ENCODE measurements around the gene SND1.

Gene SND1

GRCh38 chr7:127918130-127918529 is 266.1 kb downstream of the SND1 start:
- no peak for ATAC-seq
- H3K27me3 Mint-ChIP-seq = no peaks in the 10 kb centered on the region
- DNase-seq = no peak
- H3K4me1 Mint-ChIP-seq = peaks cover 16% of the 10 kb centered on the region
- H3K4me3 Mint-ChIP-seq = no peak overlapping the region
- no peak overlapping the region for H3K27ac Mint-ChIP-seq
- no peaks in the 10 kb centered on the region for H3K9me3 Mint-ChIP-seq

DNA sequence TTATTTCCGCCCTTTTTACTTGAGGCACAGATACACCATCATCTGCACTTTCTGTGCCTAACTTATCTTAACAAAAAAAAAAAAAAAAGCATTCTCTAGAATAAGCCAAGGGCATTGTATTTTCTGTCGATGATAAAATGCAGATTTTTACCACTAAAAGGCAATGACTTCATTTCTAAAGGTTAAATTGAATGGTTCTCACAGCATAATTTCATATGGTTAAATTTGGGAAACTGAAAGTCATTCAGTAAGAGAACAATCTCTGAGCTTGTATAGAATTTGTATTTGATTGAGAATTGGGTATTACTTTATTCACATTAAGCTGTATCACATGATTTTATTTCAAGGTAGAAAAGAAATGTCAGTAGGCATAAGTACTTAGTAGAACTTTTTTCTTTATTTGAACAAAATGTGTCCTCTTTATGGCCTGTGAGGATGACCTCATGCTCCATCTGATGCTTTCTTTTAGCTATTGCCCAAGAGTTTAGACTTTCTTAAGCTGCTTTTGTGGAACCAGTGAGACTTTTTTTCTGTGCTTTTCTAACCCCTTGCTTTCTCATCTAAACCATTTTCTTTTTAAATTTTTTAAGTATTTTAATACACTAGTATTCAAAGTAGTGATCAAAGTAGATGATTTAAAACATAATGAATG is 268.9 kb downstream of the SND1 start:
- Mint-ChIP-seq H3K4me1 (peaks cover 20% of the 10 kb centered on the region), H3K27ac (no peak overlapping the region), H3K4me3 (no peak overlapping the region), H3K27me3 (no peaks in the 10 kb centered on the region), H3K9me3 (no peaks in the 10 kb centered on the region)
- DNase-seq (no peak), ATAC-seq (no peak)

GRCh38 chr7:127922656-127923055 is 270.7 kb downstream of the SND1 start:
- no peak overlapping the region for H3K4me3 Mint-ChIP-seq
- H3K27ac Mint-ChIP-seq = peak overlapping the region in 1 of 2 donors; percentile 72
- ATAC-seq = no peak
- no peaks in the 10 kb centered on the region for H3K27me3 Mint-ChIP-seq
- H3K9me3 Mint-ChIP-seq = no peaks in the 10 kb centered on the region
- peaks cover 27% of the 10 kb centered on the region for H3K4me1 Mint-ChIP-seq
- no peak for DNase-seq

- Mint-ChIP-seq H3K4me3 (no peak overlapping the region), H3K27ac (no peak overlapping the region), H3K9me3 (no peaks in the 10 kb centered on the region), H3K4me1 (peaks cover 27% of the 10 kb centered on the region), H3K27me3 (no peaks in the 10 kb centered on the region)
- ATAC-seq (no peak), DNase-seq (no peak)
Observed at GRCh38 chr7:127924874-127925273, 272.9 kb downstream of the SND1 start.

- H3K9me3 Mint-ChIP-seq = no peaks in the 10 kb centered on the region
- no peak overlapping the region for H3K4me3 Mint-ChIP-seq
- no peak overlapping the region for H3K27ac Mint-ChIP-seq
- no peak for ATAC-seq
- no peak for DNase-seq
- peaks cover 16% of the 10 kb centered on the region for H3K4me1 Mint-ChIP-seq
- no peaks in the 10 kb centered on the region for H3K27me3 Mint-ChIP-seq
Observed at GRCh38 chr7:127927348-127927696, 275.3 kb downstream of the SND1 start.

- ATAC-seq = no peak
- H3K27me3 Mint-ChIP-seq = no peaks in the 10 kb centered on the region
- DNase-seq = no peak
- H3K27ac Mint-ChIP-seq = no peak overlapping the region
- H3K4me3 Mint-ChIP-seq = no peak overlapping the region
- H3K4me1 Mint-ChIP-seq = peaks cover 10% of the 10 kb centered on the region
- H3K9me3 Mint-ChIP-seq = no peaks in the 10 kb centered on the region
Observed at GRCh38 chr7:127928222-127928621, 276.2 kb downstream of the SND1 start.

- no peaks in the 10 kb centered on the region for H3K9me3 Mint-ChIP-seq
- no peak overlapping the region for H3K27ac Mint-ChIP-seq
- DNase-seq = no peak
- no peaks in the 10 kb centered on the region for H3K27me3 Mint-ChIP-seq
- no peak overlapping the region for H3K4me3 Mint-ChIP-seq
- ATAC-seq = no peak
- peaks cover 8% of the 10 kb centered on the region for H3K4me1 Mint-ChIP-seq
Observed at GRCh38 chr7:127928852-127929251, 276.9 kb downstream of the SND1 start.

DNA sequence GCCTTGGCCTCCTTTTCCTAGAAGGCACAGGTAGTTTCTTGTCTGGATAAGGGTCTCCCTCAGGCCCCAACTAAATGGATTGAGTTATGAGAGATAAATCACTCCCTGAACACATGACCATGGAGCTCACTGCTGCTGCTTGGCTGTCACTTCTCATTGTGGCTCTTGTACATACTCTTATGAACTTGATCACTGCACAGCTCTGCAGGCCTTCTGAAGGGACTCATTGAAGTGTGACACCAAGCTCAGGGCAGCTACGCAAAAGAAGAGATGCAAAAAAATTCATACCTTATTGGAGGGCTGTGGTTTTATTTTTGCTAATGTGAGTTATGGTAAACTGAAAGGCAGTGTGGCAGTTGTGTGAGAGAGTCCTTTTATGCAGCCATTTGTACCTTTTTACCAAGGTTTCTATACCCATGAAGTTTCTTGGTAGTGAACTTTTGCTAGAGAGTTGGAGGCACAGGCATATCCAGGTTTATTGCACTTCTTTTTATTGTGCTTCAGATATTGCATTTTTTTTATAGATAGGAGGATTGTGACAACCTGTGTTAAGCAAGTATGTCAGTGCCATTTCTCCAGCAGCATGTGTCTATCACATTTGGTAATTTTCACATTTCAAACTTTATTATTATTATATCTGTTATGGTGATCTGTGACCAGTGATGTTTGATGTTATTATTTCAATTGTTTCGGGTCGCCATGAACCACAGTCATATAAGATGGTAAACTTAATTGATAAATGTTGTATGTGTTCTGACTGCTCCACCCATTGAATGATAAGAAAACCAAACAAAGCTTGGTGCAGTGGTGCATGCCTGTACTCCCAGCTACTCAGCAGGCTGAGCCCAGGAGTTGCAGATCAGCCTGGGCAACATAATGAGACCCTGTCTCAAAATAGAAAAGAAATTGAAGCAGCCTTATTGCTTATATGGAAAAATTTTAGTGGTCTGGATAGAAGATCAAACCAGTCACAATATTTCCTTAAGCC is 278.6 kb downstream of the SND1 start:
- peaks cover 13% of the 10 kb centered on the region for H3K4me1 Mint-ChIP-seq
- H3K27ac Mint-ChIP-seq = peak overlapping the region in 1 of 2 donors; percentile 30
- no peak for DNase-seq
- no peaks in the 10 kb centered on the region for H3K9me3 Mint-ChIP-seq
- no peaks in the 10 kb centered on the region for H3K27me3 Mint-ChIP-seq
- H3K4me3 Mint-ChIP-seq = no peak overlapping the region
- ATAC-seq = no peak

GRCh38 chr7:127932076-127932475 is 280.1 kb downstream of the SND1 start:
- ATAC-seq (no peak), DNase-seq (no peak)
- no peaks in the 10 kb centered on the region for H3K9me3 Mint-ChIP-seq
- no peaks in the 10 kb centered on the region for H3K27me3 Mint-ChIP-seq
- no peak overlapping the region for H3K27ac Mint-ChIP-seq
- H3K4me1 Mint-ChIP-seq = peaks cover 8% of the 10 kb centered on the region
- no peak overlapping the region for H3K4me3 Mint-ChIP-seq

GRCh38 chr7:127932496-127932895 is 280.5 kb downstream of the SND1 start:
- H3K27me3 Mint-ChIP-seq = no peaks in the 10 kb centered on the region
- no peak overlapping the region for H3K4me3 Mint-ChIP-seq
- H3K4me1 Mint-ChIP-seq = peaks cover 6% of the 10 kb centered on the region
- ATAC-seq = no peak
- no peak for DNase-seq
- no peaks in the 10 kb centered on the region for H3K9me3 Mint-ChIP-seq
- no peak overlapping the region for H3K27ac Mint-ChIP-seq

- H3K4me3 Mint-ChIP-seq = no peak overlapping the region
- H3K4me1 Mint-ChIP-seq = peaks cover 6% of the 10 kb centered on the region
Observed at GRCh38 chr7:127933146-127933545, 281.2 kb downstream of the SND1 start.

DNA sequence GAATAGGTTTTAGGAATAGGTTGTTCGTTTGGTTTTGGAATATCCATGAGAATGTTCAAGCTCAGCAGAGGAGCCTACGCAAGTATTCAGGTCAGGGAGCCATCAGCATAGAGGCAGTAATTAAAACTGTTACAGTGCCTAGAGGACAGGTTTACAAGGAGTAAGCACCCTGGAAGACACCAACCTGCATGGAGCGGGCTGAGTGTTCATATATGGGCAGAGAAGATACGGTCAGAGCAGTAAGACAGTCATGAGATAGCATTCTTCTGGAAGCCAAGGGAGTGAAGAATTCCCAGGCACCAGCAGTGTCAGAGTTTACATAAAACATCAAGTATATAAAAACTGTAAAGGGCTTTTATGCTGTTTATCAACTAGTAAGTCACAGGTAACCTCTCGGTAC is 282.7 kb downstream of the SND1 start:
- no peak overlapping the region for H3K27ac Mint-ChIP-seq
- H3K27me3 Mint-ChIP-seq = no peaks in the 10 kb centered on the region
- no peak for DNase-seq
- no peaks in the 10 kb centered on the region for H3K9me3 Mint-ChIP-seq
- no peak for ATAC-seq
- H3K4me1 Mint-ChIP-seq = peaks cover 6% of the 10 kb centered on the region
- H3K4me3 Mint-ChIP-seq = no peak overlapping the region

More at GRCh38 chr7:127933146-127933545, 281.2 kb downstream of the SND1 start:
- DNase-seq = no peak
- no peak for ATAC-seq
- Mint-ChIP-seq H3K9me3 (no peaks in the 10 kb centered on the region), H3K27ac (no peak overlapping the region), H3K27me3 (no peaks in the 10 kb centered on the region)

DNA sequence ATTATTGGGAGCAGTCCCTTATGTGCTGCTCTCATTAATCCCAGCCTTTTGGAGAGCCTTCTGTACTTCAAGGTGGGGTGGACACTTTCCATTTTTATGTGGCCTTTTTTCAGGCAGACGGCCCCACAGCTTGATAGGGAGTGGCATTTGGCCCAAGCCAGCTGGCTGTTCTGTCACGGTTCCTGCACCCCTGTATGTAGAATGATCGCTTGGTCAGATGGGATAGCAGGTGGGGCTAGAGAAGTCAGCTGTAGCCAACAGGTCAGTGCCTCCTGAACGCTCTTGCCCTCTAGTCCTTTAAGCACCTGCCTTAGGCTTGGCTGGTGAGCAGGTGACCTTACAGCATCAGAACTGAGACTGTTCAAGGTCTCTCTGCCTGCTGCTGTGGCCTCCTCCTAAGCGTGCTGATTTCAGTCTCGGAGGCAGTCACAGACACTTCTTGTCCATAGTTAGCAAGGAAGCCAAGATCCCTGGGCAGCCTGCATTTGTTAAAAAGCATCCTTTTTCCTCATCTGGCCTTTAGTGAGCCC is 283.9 kb downstream of the SND1 start:
- ATAC-seq (no peak), DNase-seq (no peak)
- Mint-ChIP-seq H3K27ac (no peak overlapping the region), H3K9me3 (no peaks in the 10 kb centered on the region), H3K4me1 (peaks cover 6% of the 10 kb centered on the region), H3K4me3 (no peak overlapping the region), H3K27me3 (no peaks in the 10 kb centered on the region)

DNA sequence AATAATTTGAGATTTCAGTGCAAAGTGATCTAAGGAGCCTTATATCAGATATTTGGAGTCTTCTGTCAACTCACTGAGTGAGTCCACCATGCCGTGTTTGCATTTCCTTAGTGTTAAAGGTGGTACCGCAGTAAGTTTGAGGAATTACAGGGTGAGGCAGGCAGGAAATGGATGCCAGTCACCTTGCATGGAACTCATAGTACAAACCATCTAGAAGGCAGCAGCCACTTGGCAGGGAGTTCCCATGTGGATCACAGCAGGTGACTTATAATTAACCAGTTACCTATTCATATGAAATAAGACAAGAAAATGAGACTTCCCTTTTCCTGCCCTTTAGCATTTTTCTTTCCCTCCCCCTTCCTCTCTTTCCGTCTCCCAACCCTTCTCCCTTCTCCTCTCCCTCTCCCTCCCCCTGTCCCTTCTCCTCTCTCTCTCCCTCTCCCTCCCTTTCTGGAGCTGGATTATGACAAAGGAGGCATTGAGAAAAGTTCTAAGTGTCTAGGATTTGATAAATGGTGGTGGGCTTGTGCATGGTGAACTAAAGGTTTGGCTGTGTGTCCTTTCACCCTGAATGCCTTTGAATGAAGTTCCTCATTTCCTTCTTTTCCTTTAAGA is 285.2 kb downstream of the SND1 start:
- H3K4me3 Mint-ChIP-seq = no peak overlapping the region
- H3K9me3 Mint-ChIP-seq = no peaks in the 10 kb centered on the region
- no peaks in the 10 kb centered on the region for H3K27me3 Mint-ChIP-seq
- H3K4me1 Mint-ChIP-seq = peaks cover 6% of the 10 kb centered on the region
- H3K27ac Mint-ChIP-seq = no peak overlapping the region
- no peak for ATAC-seq
- no peak for DNase-seq

GRCh38 chr7:127938588-127938987 is 286.6 kb downstream of the SND1 start:
- DNase-seq (no peak), ATAC-seq (no peak)
- no peaks in the 10 kb centered on the region for H3K27me3 Mint-ChIP-seq
- no peak overlapping the region for H3K27ac Mint-ChIP-seq
- H3K9me3 Mint-ChIP-seq = no peaks in the 10 kb centered on the region
- no peak overlapping the region for H3K4me3 Mint-ChIP-seq
- H3K4me1 Mint-ChIP-seq = peaks cover 6% of the 10 kb centered on the region
